GM06990 (cell line): ENCODE measurements around the gene SCN8A.

ENCODE experiments used
- DNase-seq: peaks from one replicate; pipeline ENCODE4 v3.0.0-alpha.2; 2011; ENCODE audit not compliant: insufficient read length; ENCODE audit errors: extremely low read depth
- H3K27me3 ChIP-seq: replicated peaks from 2 replicates; pipeline ENCODE4 v1.6.0; 2011; ENCODE audit warnings: low read length; ENCODE audit not compliant: control insufficient read depth, insufficient read depth
- H3K36me3 ChIP-seq: 2 replicates; pipeline ENCODE4 v1.5.1; 2011; ENCODE audit warnings: low read length; ENCODE audit not compliant: control insufficient read depth, insufficient read depth
- H3K4me3 ChIP-seq: replicated peaks from 2 replicates; pipeline ENCODE4 v1.5.1; 2011; ENCODE audit warnings: low read depth, mild to moderate bottlenecking, control low read depth, low read length
- TF ChIP-seq, protein P1 (sequence below): IDR thresholded peaks from 2 replicates; pipeline ENCODE4 v1.5.1; 2011; ENCODE audit warnings: low read length, control low read depth, mild to moderate bottlenecking, inconsistent platforms; ENCODE audit not compliant: insufficient read depth, poor library complexity, severe bottlenecking

The SCN8A gene

DNA sequence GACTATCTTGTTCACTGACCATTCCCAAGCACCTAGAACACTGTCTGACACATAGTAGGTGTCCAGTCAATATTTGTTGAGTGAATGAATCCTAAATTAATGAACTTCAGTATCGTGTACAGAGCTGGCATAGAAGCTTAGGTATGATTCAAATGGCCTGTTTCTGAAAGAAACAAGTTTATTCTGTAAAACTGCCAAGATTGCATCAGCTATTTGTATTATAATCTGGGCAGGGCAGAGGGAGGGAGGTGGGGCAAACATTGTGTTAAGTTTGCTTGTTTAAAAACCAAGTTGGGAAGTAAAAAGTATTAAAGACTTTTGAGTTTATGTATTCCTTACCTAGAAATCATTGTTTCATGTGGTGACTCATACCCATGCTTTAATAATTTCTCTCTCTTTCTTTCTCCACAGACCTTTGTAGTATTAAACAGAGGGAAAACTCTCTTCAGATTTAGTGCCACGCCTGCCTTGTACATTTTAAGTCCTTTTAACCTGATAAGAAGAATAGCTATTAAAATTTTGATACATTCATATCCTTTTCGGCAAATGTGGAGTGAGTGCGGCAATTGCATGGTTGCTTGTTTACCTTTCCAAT lies 92.8 kb downstream of the SCN8A start:
- Histone ChIP-seq H3K36me3 (no peaks in the 10 kb centered on the region), H3K27me3 (no peaks in the 10 kb centered on the region), H3K4me3 (no peak overlapping the region)
- TF ChIP-seq, protein P1, sequence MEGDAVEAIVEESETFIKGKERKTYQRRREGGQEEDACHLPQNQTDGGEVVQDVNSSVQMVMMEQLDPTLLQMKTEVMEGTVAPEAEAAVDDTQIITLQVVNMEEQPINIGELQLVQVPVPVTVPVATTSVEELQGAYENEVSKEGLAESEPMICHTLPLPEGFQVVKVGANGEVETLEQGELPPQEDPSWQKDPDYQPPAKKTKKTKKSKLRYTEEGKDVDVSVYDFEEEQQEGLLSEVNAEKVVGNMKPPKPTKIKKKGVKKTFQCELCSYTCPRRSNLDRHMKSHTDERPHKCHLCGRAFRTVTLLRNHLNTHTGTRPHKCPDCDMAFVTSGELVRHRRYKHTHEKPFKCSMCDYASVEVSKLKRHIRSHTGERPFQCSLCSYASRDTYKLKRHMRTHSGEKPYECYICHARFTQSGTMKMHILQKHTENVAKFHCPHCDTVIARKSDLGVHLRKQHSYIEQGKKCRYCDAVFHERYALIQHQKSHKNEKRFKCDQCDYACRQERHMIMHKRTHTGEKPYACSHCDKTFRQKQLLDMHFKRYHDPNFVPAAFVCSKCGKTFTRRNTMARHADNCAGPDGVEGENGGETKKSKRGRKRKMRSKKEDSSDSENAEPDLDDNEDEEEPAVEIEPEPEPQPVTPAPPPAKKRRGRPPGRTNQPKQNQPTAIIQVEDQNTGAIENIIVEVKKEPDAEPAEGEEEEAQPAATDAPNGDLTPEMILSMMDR = no peak
- DNase-seq = no peak

DNA sequence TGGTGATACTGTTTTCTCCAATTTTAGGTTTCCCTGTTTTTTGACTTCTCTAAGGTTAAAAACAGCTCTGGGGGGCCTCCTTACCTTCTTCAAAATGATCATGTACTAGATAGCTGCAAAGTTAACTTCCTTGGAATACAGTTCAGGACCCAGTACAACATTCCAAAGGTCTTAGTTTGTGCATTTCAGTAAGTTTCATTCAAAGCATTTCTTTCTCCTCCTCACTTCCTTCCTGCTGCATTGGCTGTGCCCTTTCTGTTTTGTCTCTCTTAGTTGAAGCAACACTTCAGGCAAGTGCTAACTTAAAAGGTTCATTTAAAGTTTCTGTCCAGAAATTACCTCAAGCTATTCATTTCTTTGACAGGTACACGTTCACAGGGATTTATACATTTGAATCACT lies 95.7 kb downstream of the SCN8A start:
- no peak for DNase-seq
- H3K27me3 ChIP-seq = no peaks in the 10 kb centered on the region

DNA sequence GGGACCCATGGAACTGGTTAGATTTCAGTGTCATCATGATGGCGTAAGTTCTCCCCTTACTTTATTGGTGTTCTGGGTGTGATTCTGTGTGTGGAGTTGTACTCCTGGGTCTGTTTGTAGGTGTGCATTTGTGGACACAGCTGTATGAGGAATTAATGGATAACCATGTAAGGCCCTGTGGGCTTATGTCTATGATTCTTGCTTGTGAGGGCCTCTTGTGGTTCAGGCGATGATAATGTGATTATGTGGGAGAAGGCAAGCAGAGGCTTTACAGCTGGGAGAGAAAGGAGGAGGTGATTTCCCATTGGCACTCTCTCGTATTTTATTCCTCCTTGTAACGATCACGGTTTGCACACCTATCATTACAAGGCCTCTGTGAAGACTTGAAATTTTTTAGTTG lies 96.1 kb downstream of the SCN8A start:
- Histone ChIP-seq H3K27me3 (no peaks in the 10 kb centered on the region), H3K36me3 (no peaks in the 10 kb centered on the region), H3K4me3 (no peak overlapping the region)
- no peak for DNase-seq
- TF ChIP-seq, protein P1 = no peak

More for the DNA sequence above, 95.7 kb downstream of the SCN8A start:
- Histone ChIP-seq H3K36me3 (no peaks in the 10 kb centered on the region), H3K4me3 (no peak overlapping the region)
- TF ChIP-seq, protein P1 = no peak

DNA sequence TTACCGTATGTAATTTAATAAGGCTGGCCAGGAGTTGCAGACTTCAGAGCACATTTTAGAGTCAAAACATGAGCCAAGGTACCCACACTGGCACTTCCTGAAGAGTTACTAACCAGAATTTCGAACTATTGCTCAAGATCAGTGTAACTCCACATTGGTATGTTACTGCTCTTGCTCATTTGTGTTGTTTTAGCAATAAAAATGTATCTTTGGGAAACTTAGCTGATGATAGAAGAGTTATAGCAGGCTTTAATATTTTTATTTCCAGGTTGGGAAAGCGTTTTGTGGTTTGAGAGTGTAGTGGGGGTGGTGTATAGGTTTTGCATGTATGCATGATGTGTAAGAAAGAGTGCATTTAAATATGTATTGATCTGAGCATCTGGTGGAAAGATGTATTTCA lies 96.6 kb downstream of the SCN8A start:
- no peaks in the 10 kb centered on the region for H3K36me3 ChIP-seq
- no peak for DNase-seq
- TF ChIP-seq, protein P1 = no peak
- H3K4me3 ChIP-seq = no peak overlapping the region
- no peaks in the 10 kb centered on the region for H3K27me3 ChIP-seq

DNA sequence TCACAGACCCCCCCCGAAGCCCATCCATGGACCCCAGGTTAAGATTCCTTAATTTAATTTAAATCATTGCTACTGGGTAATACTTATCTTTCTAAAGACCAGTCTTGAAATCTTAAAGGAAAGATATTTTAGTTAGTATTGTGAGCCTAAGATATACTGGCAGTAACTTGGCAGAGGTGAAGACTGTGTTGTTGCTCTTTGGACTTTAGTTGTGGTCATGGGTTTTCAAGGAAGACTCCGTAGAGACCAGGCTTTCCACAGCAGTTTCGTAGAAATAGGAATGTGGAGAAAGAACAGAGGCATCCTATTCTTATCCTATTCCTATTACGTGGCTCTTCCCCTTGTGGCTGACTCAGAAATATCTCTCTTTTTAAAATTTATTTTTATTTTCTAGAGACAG lies 99.0 kb downstream of the SCN8A start:
- no peak overlapping the region for H3K4me3 ChIP-seq
- H3K27me3 ChIP-seq = no peaks in the 10 kb centered on the region
- no peak for DNase-seq
- no peaks in the 10 kb centered on the region for H3K36me3 ChIP-seq
- TF ChIP-seq, protein P1 = no peak

DNA sequence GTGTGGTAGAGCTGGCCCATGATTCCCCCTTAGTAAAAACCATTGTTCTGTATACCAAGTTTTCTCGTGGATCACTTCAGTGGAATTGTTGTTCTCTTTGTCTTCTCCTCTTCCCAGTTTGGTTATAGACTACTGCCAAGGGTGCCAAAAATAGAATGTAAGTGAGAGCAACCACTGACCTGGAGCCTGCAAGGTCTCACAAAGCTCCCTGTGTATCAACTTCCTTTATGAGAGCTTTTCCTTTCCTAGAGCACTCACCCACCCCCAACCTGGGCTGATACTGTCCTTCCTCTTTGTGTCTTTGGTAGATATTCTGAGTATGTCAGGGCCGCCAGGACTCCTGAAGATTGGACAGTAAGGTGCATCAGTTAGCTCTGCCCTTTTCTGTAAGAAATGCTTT lies 101.0 kb downstream of the SCN8A start:
- H3K27me3 ChIP-seq = no peaks in the 10 kb centered on the region
- TF ChIP-seq, protein P1 = no peak
- DNase-seq = no peak
- no peak overlapping the region for H3K4me3 ChIP-seq
- H3K36me3 ChIP-seq = no peaks in the 10 kb centered on the region
